Heart left ventricle (tissue), 13 donors: ENCODE results near the gene STRA8.
"Not testable (repeated sequence)": the region's sequence is repeated elsewhere in the genome, so short reads cannot be mapped to it uniquely, and the experiment has no call there.

Experiments used
- POLR2A ChIP-seq, 2 donors: fragments of 450-650 bp; IDR thresholded peaks; one replicate each; pipeline ENCODE4 v1.6.1; 2017; ENCODE audit warnings: antibody characterized with exemption in 2 of 2, mild to moderate bottlenecking in 2 of 2, moderate library complexity in 2 of 2
- TF ChIP-seq, protein P1 (sequence below), 12 donors: fragments of 200-600 bp; sonication (generic) in 4 of 12; IDR thresholded peaks; one replicate each; pipeline versions ENCODE4 v1.5.0 to v1.8.0; 2018 to 2022; ENCODE audit warnings: antibody characterized with exemption in 12 of 12, mild to moderate bottlenecking in 5 of 12
- donor health status: ischemic (EF 13 %, LVEDD 7.1; RV severe dilation, severe dysfunction).
- donor health status: DM: no; HTN: yes; CAD: no.
- donor health status: DM: no; HTN: no; CAD: no.
- donor health status: ischemic (EF 25% LVEDD 6.9; RV normal size, moderate dysfunction).
- donor health status: ischemic (EF 25% LVEDD 5.7; RV mildly dilated, moderate dysfunction).
- donor health status: ischemic (EF 35%, LVEDD 5.7; RV mildly dilated, moderate dysfunction).
- donor health status: nonischemic (EF 11% LVEDD 7.7; RV severe dilation, severe dysfunction).
- donor health status: DM: yes; HTN: yes; CAD: no.
- donor health status: PGD.
- donor health status: ischemic (EF 29% LVEDD 5.4; RV normal size, mild dysfunction).
- donor health status: nonischemic (EF 23%, LVEDD 6.1; RV moderate dilation, normal function).

DNA sequence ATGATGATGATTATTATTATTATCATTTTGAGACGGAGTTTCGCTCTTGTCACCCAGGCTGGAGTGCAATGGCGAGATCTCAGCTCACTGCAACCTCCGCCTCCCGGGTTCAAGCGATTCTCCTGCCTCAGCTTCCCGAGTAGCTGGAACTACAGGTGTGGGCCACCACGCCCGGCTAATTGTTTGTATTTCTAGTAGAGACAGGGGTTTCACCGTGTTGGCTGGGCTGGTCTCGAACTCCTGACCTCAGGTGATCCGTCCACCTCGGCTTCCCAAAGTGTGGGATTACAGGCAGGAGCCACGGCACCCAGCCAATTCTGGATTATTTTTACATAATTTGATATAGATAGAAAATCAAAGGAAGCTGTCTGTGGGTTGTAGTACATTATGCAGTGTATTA lies 457 bp downstream of the STRA8 start:
- TF ChIP-seq, protein P1, sequence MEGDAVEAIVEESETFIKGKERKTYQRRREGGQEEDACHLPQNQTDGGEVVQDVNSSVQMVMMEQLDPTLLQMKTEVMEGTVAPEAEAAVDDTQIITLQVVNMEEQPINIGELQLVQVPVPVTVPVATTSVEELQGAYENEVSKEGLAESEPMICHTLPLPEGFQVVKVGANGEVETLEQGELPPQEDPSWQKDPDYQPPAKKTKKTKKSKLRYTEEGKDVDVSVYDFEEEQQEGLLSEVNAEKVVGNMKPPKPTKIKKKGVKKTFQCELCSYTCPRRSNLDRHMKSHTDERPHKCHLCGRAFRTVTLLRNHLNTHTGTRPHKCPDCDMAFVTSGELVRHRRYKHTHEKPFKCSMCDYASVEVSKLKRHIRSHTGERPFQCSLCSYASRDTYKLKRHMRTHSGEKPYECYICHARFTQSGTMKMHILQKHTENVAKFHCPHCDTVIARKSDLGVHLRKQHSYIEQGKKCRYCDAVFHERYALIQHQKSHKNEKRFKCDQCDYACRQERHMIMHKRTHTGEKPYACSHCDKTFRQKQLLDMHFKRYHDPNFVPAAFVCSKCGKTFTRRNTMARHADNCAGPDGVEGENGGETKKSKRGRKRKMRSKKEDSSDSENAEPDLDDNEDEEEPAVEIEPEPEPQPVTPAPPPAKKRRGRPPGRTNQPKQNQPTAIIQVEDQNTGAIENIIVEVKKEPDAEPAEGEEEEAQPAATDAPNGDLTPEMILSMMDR (IDR thresholded peaks at IDR 0.05) = not testable (repeated sequence)
- not testable (repeated sequence) for TF ChIP-seq POLR2A (IDR thresholded peaks at IDR 0.05)
